ENCODE data around the gene PRSS57. TPM values are rescaled to one million over a fixed set of nuclear protein-coding genes. Genes with fewer than 3 reads are reported as not detected.

PRSS57 gene
- 0.14 TPM in 1 of 5 replicates, not detected in the others for total RNA-seq (2022; extraction: Qiagen RNA extraction)

DNA sequence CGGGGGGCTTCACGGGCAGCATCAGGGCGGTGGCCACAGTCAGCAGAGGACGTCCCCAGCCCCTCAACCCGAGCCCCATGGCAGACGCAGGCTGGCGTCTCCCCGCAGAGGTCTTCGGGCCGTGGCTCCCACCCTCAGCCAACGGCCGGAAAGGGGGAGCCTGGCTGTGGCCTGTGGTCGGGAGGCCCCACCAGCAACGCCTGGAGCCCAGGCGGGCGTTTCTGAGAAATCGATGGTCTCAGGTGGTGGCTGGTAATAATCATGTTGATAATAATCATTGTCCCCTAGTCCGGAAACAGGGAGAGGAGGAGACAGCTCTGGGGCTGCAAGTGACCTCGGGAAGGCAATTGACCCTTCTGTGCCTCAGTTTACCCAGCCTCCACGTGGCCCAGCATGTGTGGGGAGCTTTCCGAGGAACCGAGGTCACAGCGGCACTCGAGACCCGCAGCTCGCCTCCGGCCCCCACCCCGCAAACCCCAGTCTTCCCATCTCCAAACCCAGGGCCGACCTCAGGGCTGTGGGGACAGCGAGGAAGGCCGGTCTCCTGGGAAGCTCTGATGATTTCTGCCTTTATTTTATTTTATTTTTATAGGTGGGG, at the start of gene PRSS57:
Gene PRSS57, minus strand, starts transcription at position 101 of the 598 bp plus-strand sequence. Its CDS starts 22 bp downstream, at position 79.

DNA sequence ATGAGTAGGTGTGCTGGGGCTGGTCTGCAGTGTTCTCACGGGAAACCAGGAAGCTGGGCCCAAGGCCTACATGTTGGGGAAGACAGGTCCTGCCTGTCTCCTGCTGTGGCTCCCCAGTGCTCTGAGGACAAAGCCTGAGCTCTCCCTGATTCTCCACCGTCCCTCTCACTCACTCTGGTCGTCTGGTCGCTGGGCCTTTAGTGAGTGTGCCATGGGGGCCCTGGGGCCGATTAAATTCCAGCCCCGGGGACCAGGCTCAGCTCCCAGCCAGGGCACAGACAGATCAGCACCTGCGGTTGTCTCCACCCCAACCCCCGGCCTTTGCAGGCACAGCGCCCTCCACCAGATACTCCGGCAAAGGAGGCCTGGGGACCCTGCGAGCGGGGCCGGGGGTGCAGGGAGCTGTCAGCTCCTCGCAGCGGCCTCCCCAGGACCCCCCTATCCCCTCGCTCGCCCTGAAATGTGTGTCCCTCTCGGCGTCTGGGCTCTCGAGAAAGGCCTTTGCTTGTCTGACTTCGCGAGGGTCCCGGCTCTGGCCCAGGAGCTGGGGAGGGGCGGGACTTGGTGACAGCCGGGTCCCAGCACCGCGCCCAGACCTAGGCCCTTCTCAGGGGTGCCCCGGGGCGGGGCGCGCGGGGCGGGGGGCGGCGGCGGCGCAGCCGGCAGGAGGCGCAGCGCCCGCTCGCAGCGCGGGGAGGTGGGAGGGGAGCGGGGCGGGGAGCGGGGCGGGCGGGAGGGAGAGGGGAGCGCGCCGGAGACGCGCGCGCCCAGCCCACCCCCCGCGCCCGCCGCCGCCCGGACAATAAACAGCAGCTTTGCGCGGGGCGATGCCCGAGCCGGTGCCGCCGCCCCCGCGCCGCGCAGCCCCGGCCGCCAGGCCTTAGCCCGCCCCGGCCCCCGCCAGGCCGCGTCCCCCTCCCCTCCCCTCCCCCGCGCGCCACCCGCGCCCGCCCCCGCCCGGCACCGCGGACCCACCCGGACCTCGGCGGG, 13.2 kb upstream of the PRSS57 start, which contains the start of gene PALM:
Gene PALM, plus strand, starts transcription at position 782 of the 990 bp plus-strand sequence. CDS start 212 bp downstream, outside the sequence.

DNA sequence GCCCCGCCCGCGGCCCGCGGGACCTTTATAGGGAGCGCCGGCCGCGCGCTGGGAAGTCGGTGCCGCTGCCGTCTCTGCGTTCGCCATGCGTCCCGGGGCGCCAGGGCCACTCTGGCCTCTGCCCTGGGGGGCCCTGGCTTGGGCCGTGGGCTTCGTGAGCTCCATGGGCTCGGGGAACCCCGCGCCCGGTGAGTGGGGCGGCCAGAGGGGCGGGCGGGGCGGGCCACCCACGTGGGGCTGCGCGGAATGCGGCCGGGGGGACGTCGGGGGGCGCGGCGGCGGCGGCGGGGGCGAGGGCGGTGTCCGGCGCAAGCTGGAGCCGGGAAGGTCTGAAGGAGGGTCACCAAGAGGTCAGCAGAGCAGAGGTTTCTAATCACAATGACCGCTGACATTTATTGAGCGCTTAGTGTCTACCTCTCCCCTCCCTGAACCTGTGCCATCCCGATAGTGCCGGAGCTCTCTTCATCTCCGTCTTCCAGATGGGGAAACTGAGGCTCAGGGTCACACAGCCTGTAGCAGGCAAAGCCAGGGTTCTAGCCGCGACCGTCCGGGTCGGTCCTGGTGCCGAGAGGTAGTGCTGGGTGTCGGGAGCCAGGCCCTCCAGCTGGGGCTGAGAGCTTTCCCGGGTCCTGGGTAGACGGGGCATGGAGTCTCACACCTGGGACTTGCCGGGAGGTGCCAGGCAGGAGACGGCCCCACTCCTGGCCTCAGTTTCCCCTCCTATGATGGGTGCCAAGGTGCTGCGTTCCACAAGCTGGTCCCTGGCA, 18.7 kb downstream of the PRSS57 start, which contains the start of gene FSTL3:
Gene FSTL3, plus strand, starts transcription at position 54 of the 767 bp plus-strand sequence. Its CDS starts 32 bp downstream, at position 86.

DNA sequence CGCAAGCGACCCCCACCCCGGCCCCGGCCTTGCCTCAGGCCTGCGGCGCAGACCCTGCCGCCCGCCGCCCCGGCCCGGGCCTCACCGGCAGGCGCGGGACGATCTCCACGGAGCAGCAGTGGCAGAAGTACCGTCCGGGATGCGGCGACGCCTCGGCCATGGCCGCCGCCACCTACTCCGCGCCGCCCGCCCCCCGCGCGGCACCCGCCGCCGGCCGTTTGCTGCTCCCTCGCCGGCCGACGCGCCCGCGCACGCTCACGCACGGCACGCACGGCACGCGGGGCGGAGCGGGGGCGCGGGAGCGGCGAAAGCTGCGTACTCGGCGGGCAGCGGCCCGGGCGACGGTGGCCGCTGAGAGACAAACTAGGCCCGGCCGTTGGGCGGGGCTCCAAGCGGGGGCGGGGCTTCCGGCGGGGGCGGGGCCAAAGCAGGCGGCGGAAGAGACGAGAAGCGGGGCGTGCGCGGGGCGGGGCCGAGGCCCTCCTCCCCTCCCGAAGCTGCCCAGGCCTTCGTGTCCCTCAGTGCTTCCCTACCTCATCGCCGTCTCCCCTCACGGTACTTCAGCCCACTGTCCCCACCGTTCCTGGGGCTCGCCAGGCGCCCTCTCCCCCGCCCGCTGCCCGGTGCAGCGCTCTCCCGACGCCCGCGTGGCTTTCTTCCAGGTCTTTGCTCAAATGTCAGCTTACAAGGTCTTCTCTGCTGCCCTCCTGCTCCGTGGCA, 32.1 kb downstream of the PRSS57 start, which contains the start of gene RNF126:
Gene RNF126, minus strand, starts transcription at position 253 of the 720 bp plus-strand sequence. Its CDS starts 93 bp downstream, at position 160.

DNA sequence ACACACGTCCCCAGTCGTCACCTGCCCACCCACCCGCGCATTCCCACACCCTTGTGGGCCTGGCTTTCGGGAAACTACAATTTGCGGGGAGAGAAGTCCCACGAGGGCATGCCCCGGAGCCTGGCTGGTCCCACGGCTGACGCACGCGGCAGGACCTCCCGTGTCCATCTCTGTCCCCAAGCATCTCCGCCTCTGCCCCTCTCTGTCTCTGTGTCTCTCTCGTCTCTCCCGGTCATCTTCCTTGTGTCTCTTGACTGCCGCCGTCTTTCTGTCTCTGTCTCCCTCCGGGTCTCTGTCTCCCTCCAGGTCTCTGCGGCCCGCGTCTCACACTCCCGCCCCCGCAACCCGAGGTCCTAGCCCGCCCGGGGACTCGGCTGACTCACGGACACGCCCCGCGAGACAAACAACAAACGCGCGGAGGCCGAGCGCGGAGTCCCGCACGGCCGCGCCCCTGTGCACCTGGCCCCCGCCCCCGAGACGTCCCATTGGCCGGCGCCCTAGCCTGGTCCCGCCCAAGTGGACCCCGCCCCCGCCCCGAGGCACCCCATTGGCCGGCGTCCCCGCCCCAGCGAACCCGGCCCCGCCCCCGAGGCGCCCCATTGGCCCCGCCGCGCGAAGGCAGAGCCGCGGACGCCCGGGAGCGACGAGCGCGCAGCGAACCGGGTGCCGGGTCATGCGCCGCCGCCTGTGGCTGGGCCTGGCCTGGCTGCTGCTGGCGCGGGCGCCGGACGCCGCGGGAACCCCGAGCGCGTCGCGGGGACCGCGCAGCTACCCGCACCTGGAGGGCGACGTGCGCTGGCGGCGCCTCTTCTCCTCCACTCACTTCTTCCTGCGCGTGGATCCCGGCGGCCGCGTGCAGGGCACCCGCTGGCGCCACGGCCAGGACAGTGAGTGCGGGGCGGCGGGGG, 55.7 kb downstream of the PRSS57 start, which contains the start of gene FGF22:
Gene FGF22, plus strand, starts transcription at position 627 of the 908 bp plus-strand sequence. Its CDS starts 47 bp downstream, at position 674.

Other genes starting within 250 kb of the PRSS57 start
- gene SHC2, start 234.4 kb downstream of the PRSS57 start, total RNA-seq (2022; extraction: Qiagen RNA extraction): 0.62 to 1.6 TPM (median 1.1 TPM) in 5 replicates
- 0.19 to 0.41 TPM (median 0.29 TPM) in 4 of 5 replicates, not detected in the other for gene MADCAM1, start 199.0 kb downstream of the PRSS57 start, total RNA-seq (2022; extraction: Qiagen RNA extraction)
- gene TPGS1, start 188.0 kb downstream of the PRSS57 start, total RNA-seq (2022; extraction: Qiagen RNA extraction): 9.8 to 14.9 TPM (median 12.2 TPM) in 5 replicates
- gene CDC34, start 163.7 kb downstream of the PRSS57 start, total RNA-seq (2022; extraction: Qiagen RNA extraction): 58.4 to 88.6 TPM (median 84.7 TPM) in 5 replicates
- gene GZMM, start 151.4 kb downstream of the PRSS57 start, total RNA-seq (2022; extraction: Qiagen RNA extraction): 0.19 to 0.32 TPM (median 0.23 TPM) in 4 of 5 replicates, not detected in the other
- 604 to 721 TPM (median 693 TPM) in 5 replicates for gene BSG, start 122.9 kb downstream of the PRSS57 start, total RNA-seq (2022; extraction: Qiagen RNA extraction)
- gene HCN2, start 105.6 kb downstream of the PRSS57 start, total RNA-seq (2022; extraction: Qiagen RNA extraction): 22.0 to 39.5 TPM (median 33.9 TPM) in 5 replicates
- 68.6 to 97.5 TPM (median 89.4 TPM) in 5 replicates for gene POLRMT, start 61.9 kb downstream of the PRSS57 start, total RNA-seq (2022; extraction: Qiagen RNA extraction)
- 0.26 to 0.68 TPM (median 0.39 TPM) in 5 replicates for gene FGF22, start 55.6 kb downstream of the PRSS57 start, total RNA-seq (2022; extraction: Qiagen RNA extraction)
- gene RNF126, start 32.2 kb downstream of the PRSS57 start, total RNA-seq (2022; extraction: Qiagen RNA extraction): 48.1 to 71.4 TPM (median 68.3 TPM) in 5 replicates
- gene FSTL3, start 19.1 kb downstream of the PRSS57 start, total RNA-seq (2022; extraction: Qiagen RNA extraction): 215 to 309 TPM (median 261 TPM) in 5 replicates
- gene PALM, start 13.5 kb upstream of the PRSS57 start, total RNA-seq (2022; extraction: Qiagen RNA extraction): 11.0 to 17.2 TPM (median 15.6 TPM) in 5 replicates
- 60.7 to 84.1 TPM (median 81.1 TPM) in 5 replicates for gene MISP, start 55.7 kb upstream of the PRSS57 start, total RNA-seq (2022; extraction: Qiagen RNA extraction)
- 179 to 224 TPM (median 212 TPM) in 5 replicates for gene PTBP1, start 102.0 kb upstream of the PRSS57 start, total RNA-seq (2022; extraction: Qiagen RNA extraction)
- 2.6 to 5.1 TPM (median 3.6 TPM) in 5 replicates for gene PLPPR3, start 126.5 kb upstream of the PRSS57 start, total RNA-seq (2022; extraction: Qiagen RNA extraction)
- 0.20 to 0.28 TPM (median 0.24 TPM) in 4 of 5 replicates, not detected in the other for gene AZU1, start 132.4 kb upstream of the PRSS57 start, total RNA-seq (2022; extraction: Qiagen RNA extraction)
- 0.17 to 0.66 TPM (median 0.42 TPM) in 5 replicates for gene PRTN3, start 145.5 kb upstream of the PRSS57 start, total RNA-seq (2022; extraction: Qiagen RNA extraction)
- 0.09 to 0.23 TPM (median 0.17 TPM) in 4 of 5 replicates, not detected in the other for gene ELANE, start 156.9 kb upstream of the PRSS57 start, total RNA-seq (2022; extraction: Qiagen RNA extraction)
- gene CFD, start 164.2 kb upstream of the PRSS57 start, total RNA-seq (2022; extraction: Qiagen RNA extraction): 10.1 to 20.7 TPM (median 16.8 TPM) in 5 replicates
- gene MED16, start 197.7 kb upstream of the PRSS57 start, total RNA-seq (2022; extraction: Qiagen RNA extraction): 12.6 to 23.8 TPM (median 22.5 TPM) in 5 replicates
- not detected in 5 replicates for gene RNU6-9, start 198.0 kb upstream of the PRSS57 start, total RNA-seq (2022; extraction: Qiagen RNA extraction)
- gene R3HDM4, start 217.8 kb upstream of the PRSS57 start, total RNA-seq (2022; extraction: Qiagen RNA extraction): 24.0 to 40.9 TPM (median 35.3 TPM) in 5 replicates
- gene KISS1R, start 221.9 kb upstream of the PRSS57 start, total RNA-seq (2022; extraction: Qiagen RNA extraction): 0.19 to 0.43 TPM (median 0.21 TPM) in 5 replicates
- 2.8 to 6.6 TPM (median 5.6 TPM) in 5 replicates for gene ARID3A, start 230.6 kb upstream of the PRSS57 start, total RNA-seq (2022; extraction: Qiagen RNA extraction)

Data from A549 treated with dexamethasone at 1 μM for 4 hours (cell line).